HG03520 (cell line): ENCODE results near the gene PIGH.
"Not testable (repeated sequence)": the region's sequence is repeated elsewhere in the genome, so short reads cannot be mapped to it uniquely, and the experiment has no call there.

ENCODE experiments used
- ATAC-seq: cut with Tn5 transposase; IDR thresholded peaks from one replicate; pipeline ENCODE4 v1.9.1; 2021; ENCODE audit warnings: mild to moderate bottlenecking, moderate library complexity; ENCODE audit not compliant: unreplicated experiment

PIGH gene

GRCh38 chr14:67555518-67556090 lies 44.5 kb downstream of the PIGH start:
- ATAC-seq, result no peak

GRCh38 chr14:67554341-67554740 lies 45.7 kb downstream of the PIGH start:
- ATAC-seq, result no peak

GRCh38 chr14:67553547-67553946 lies 46.5 kb downstream of the PIGH start:
- no peak for ATAC-seq

- ATAC-seq, result no peak
These were observed 48.1 kb downstream of the PIGH start for GRCh38 chr14:67551940-67552339.

GRCh38 chr14:67551123-67551522 lies 48.9 kb downstream of the PIGH start:
- ATAC-seq, result no peak

GRCh38 chr14:67549734-67550133 lies 50.3 kb downstream of the PIGH start:
- ATAC-seq, result no peak

GRCh38 chr14:67547224-67547780 lies 52.8 kb downstream of the PIGH start:
- ATAC-seq, result no peak

GRCh38 chr14:67544590-67544989 lies 55.5 kb downstream of the PIGH start:
- ATAC-seq, result no peak

- not testable (repeated sequence) for ATAC-seq
These were observed 57.4 kb downstream of the PIGH start for GRCh38 chr14:67542620-67543019.

- ATAC-seq, result no peak
These were observed 58.4 kb downstream of the PIGH start for GRCh38 chr14:67541448-67542387.
